H9 (cell line): ENCODE measurements around the gene SACM1L. TPM values are rescaled to one million over a fixed set of nuclear protein-coding genes. Genes with fewer than 3 reads are reported as not detected.

ENCODE experiments used
- DNase-seq: peaks from one replicate; pipeline ENCODE4 v3.0.0-alpha.2; 2017
- H2AFZ ChIP-seq: one replicate; pipeline ENCODE4 v1.6.1; 2013; ENCODE audit warnings: mild to moderate bottlenecking, low read length, control low read depth, moderate library complexity
- H2AK5ac ChIP-seq: 2 replicates; pipeline ENCODE4 v1.6.1; 2013; ENCODE audit warnings: low read length, control low read depth, mixed read lengths; ENCODE audit not compliant: insufficient read length
- H2BK120ac ChIP-seq: one replicate; pipeline ENCODE4 v1.6.1; 2013; ENCODE audit warnings: low read depth, mild to moderate bottlenecking, low read length, control low read depth, inconsistent platforms; ENCODE audit not compliant: poor library complexity, severe bottlenecking
- H2BK12ac ChIP-seq: 2 replicates; pipeline ENCODE4 v1.6.1; 2013; ENCODE audit warnings: low read length, control low read depth, mixed read lengths, low read depth; ENCODE audit not compliant: insufficient read length
- H2BK15ac ChIP-seq: 2 replicates; pipeline ENCODE4 v1.6.1; 2013; ENCODE audit warnings: low read depth, low read length, control low read depth
- H2BK20ac ChIP-seq: one replicate; pipeline ENCODE4 v1.6.1; 2013; ENCODE audit warnings: low read depth, mild to moderate bottlenecking, low read length, control low read depth, inconsistent platforms; ENCODE audit not compliant: poor library complexity, severe bottlenecking
- H2BK5ac ChIP-seq: 2 replicates; pipeline ENCODE4 v1.6.1; 2013; ENCODE audit warnings: low read length, control low read depth, mixed read lengths; ENCODE audit not compliant: insufficient read length
- H3K14ac ChIP-seq: 2 replicates; pipeline ENCODE4 v1.6.1; 2013; ENCODE audit warnings: low read length, control low read depth; ENCODE audit not compliant: insufficient read depth
- H3K18ac ChIP-seq: 2 replicates; pipeline ENCODE4 v1.6.1; 2013; ENCODE audit warnings: low read depth, mild to moderate bottlenecking, mixed read lengths, low read length, control low read depth; ENCODE audit not compliant: insufficient read length
- H3K23ac ChIP-seq: 2 replicates; pipeline ENCODE4 v1.6.1; 2013; ENCODE audit warnings: low read length, control low read depth, mixed read lengths, low read depth; ENCODE audit not compliant: insufficient read length
- H3K23me2 ChIP-seq: 2 replicates; pipeline ENCODE4 v1.6.1; 2013; ENCODE audit warnings: low read depth, mild to moderate bottlenecking, mixed read lengths, low read length, control low read depth; ENCODE audit not compliant: insufficient read length, poor library complexity, severe bottlenecking
- H3K27ac ChIP-seq: 2 replicates; pipeline ENCODE4 v1.5.1; 2013; ENCODE audit warnings: low read length, control low read depth, mixed read lengths, low read depth; ENCODE audit not compliant: insufficient read length
- H3K27me3 ChIP-seq: 2 replicates; pipeline ENCODE4 v1.6.1; 2013; ENCODE audit warnings: low read length, control low read depth, inconsistent platforms; ENCODE audit not compliant: insufficient read depth
- H3K4ac ChIP-seq: 2 replicates; pipeline ENCODE4 v1.6.1; 2013; ENCODE audit warnings: low read depth, mild to moderate bottlenecking, control low read depth, inconsistent platforms, low read length, moderate library complexity
- H3K4me1 ChIP-seq: 2 replicates; pipeline ENCODE4 v1.6.1; 2013; ENCODE audit warnings: low read length, control low read depth, inconsistent platforms; ENCODE audit not compliant: insufficient read depth
- H3K4me2 ChIP-seq: 2 replicates; pipeline ENCODE4 v1.6.1; 2013; ENCODE audit warnings: low read length, control low read depth, mixed read lengths; ENCODE audit not compliant: insufficient read length, insufficient read depth
- H3K56ac ChIP-seq: 2 replicates; pipeline ENCODE4 v1.6.1; 2013; ENCODE audit warnings: low read depth, mild to moderate bottlenecking, mixed read lengths, low read length, control low read depth; ENCODE audit not compliant: insufficient read length
- H3K79me1 ChIP-seq: 2 replicates; pipeline ENCODE4 v1.6.1; 2013; ENCODE audit warnings: low read depth, mild to moderate bottlenecking, moderate library complexity, low read length, control low read depth, inconsistent platforms; ENCODE audit not compliant: insufficient read depth, poor library complexity, severe bottlenecking
- H3K79me2 ChIP-seq: 2 replicates; pipeline ENCODE4 v1.6.1; 2013; ENCODE audit warnings: low read length, control low read depth, inconsistent platforms; ENCODE audit not compliant: insufficient read depth
- H3K9ac ChIP-seq: 2 replicates; pipeline ENCODE4 v1.6.1; 2013; ENCODE audit warnings: low read length, control low read depth, mixed read lengths; ENCODE audit not compliant: insufficient read length; ENCODE audit errors: extremely low read depth
- H3K9me3 ChIP-seq: one replicate; pipeline ENCODE4 v1.6.1; 2013; ENCODE audit warnings: low read depth, low read length, inconsistent platforms; ENCODE audit not compliant: control insufficient read depth
- H3T11ph ChIP-seq: one replicate; pipeline ENCODE4 v1.6.1; 2013; ENCODE audit warnings: mild to moderate bottlenecking, low read length, control low read depth, inconsistent platforms
- H4K20me1 ChIP-seq: one replicate; pipeline ENCODE4 v1.6.1; 2013; ENCODE audit not compliant: control insufficient read depth, insufficient read length, insufficient read depth
- H4K5ac ChIP-seq: 2 replicates; pipeline ENCODE4 v1.6.1; 2013; ENCODE audit warnings: low read depth, mild to moderate bottlenecking, mixed read lengths, low read length, control low read depth; ENCODE audit not compliant: insufficient read length
- H4K8ac ChIP-seq: replicated peaks from 2 replicates; pipeline ENCODE4 v1.6.1; 2013; ENCODE audit warnings: low read length, control low read depth, mixed read lengths, low read depth; ENCODE audit not compliant: insufficient read length
- H4K91ac ChIP-seq: 2 replicates; pipeline ENCODE4 v1.6.1; 2013; ENCODE audit warnings: low read depth, mild to moderate bottlenecking, moderate library complexity, mixed read lengths, low read length, control low read depth; ENCODE audit not compliant: insufficient read length
- H3K27ac Mint-ChIP-seq, 3 experiments: 2 replicates in 2 of 3; 3 replicates in 1 of 3; pipeline ENCODE4 v1.8.0; 2020 to 2021; ENCODE audit warnings: mixed read lengths in 3 of 3, mild to moderate bottlenecking in 1 of 3, moderate library complexity in 1 of 3
- H3K27me3 Mint-ChIP-seq: 2 replicates; pipeline ENCODE4 v1.8.0; 2021; ENCODE audit warnings: low read depth, mild to moderate bottlenecking, moderate library complexity, mixed read lengths
- H3K36me3 Mint-ChIP-seq, 3 experiments: 2 replicates in 2 of 3; 3 replicates in 1 of 3; pipeline ENCODE4 v1.8.0; 2020 to 2021; ENCODE audit warnings: low read depth in 3 of 3, mixed read lengths in 3 of 3; ENCODE audit not compliant: insufficient read depth in 1 of 3
- H3K4me1 Mint-ChIP-seq, 2 experiments: 2 replicates each; pipeline ENCODE4 v1.8.0; 2020; ENCODE audit warnings: mixed read lengths in 2 of 2
- H3K4me3 Mint-ChIP-seq, 2 experiments: 2 replicates in 1 of 2; 3 replicates in 1 of 2; pipeline ENCODE4 v1.8.0; 2020 to 2021; ENCODE audit warnings: mild to moderate bottlenecking in 2 of 2, mixed read lengths in 2 of 2, moderate library complexity in 1 of 2
- H3K9me3 Mint-ChIP-seq, 2 experiments: 2 replicates in 1 of 2; 3 replicates in 1 of 2; pipeline ENCODE4 v1.8.0; 2020; ENCODE audit warnings: mild to moderate bottlenecking in 2 of 2, mixed read lengths in 2 of 2, moderate library complexity in 1 of 2
- WGBS: extraction: QIAGEN DNeasy Blood & Tissue Kit; methylation state at CpG from one replicate; pipeline ENCODE4 v1.1.7; 2013; ENCODE audit warnings: missing lambda C conversion rate, low lambda C conversion rate, mixed read lengths; ENCODE audit not compliant: insufficient read length; ENCODE audit errors: extremely low coverage; 5-methylcytosine and 5-hydroxymethylcytosine counted together
- total RNA-seq: library from RNA; stranded (reverse); gene quantifications from 2 replicates; pipeline ENCODE4 v1.2.1, GENCODE V29; 2021
- TF ChIP-seq, protein P1 (sequence below): fragments of 200-600 bp; sonication (generic); conservative IDR thresholded peaks from 3 replicates; pipeline ENCODE4 v1.8.0; 2021; ENCODE audit warnings: antibody characterized with exemption, mild to moderate bottlenecking

The SACM1L gene
- total RNA-seq, 1 experiment from 2014 or later, result 52.8 TPM

- Histone ChIP-seq H3K23ac (no peak overlapping the region), H4K8ac (no peak overlapping the region), H3K14ac (no peak overlapping the region), H3K4me1 (no peaks in the 10 kb centered on the region), H3K4me2 (no peak overlapping the region), H2BK12ac (no peak overlapping the region), H3K79me1 (no peaks in the 10 kb centered on the region), H3K9ac (no peak overlapping the region), H2AK5ac (no peak overlapping the region), H3K56ac (no peak overlapping the region), H2AFZ (no peak overlapping the region), H2BK15ac (no peak overlapping the region), H3K79me2 (no peaks in the 10 kb centered on the region), H3T11ph (no peak overlapping the region), H3K27ac (no peak overlapping the region), H3K18ac (no peak overlapping the region), H3K23me2 (no peaks in the 10 kb centered on the region), H2BK120ac (no peak overlapping the region), H3K4ac (no peak overlapping the region), H2BK20ac (no peak overlapping the region), H3K27me3 (no peaks in the 10 kb centered on the region), H2BK5ac (no peak overlapping the region), H4K5ac (no peak overlapping the region), H4K91ac (no peak overlapping the region), H3K9me3 (no peaks in the 10 kb centered on the region), H4K20me1 (no peaks in the 10 kb centered on the region)
- Mint-ChIP-seq H3K36me3 (peaks cover 9 to 48% (median 42%) of the 10 kb centered on the region in 3 experiments; a peak in 6 of 7 replicates), H3K27me3 (no peaks in the 10 kb centered on the region), H3K4me1 (peaks cover 5 to 11% of the 10 kb centered on the region in 2 experiments; a peak in 2 of 4 replicates), H3K9me3 (no peaks in the 10 kb centered on the region), H3K27ac (peak overlapping the region in 2 of 3 experiments; percentile 46 to 83; a peak in 2 of 7 replicates), H3K4me3 (no peak overlapping the region)
- no peak for DNase-seq
- TF ChIP-seq, protein P1, sequence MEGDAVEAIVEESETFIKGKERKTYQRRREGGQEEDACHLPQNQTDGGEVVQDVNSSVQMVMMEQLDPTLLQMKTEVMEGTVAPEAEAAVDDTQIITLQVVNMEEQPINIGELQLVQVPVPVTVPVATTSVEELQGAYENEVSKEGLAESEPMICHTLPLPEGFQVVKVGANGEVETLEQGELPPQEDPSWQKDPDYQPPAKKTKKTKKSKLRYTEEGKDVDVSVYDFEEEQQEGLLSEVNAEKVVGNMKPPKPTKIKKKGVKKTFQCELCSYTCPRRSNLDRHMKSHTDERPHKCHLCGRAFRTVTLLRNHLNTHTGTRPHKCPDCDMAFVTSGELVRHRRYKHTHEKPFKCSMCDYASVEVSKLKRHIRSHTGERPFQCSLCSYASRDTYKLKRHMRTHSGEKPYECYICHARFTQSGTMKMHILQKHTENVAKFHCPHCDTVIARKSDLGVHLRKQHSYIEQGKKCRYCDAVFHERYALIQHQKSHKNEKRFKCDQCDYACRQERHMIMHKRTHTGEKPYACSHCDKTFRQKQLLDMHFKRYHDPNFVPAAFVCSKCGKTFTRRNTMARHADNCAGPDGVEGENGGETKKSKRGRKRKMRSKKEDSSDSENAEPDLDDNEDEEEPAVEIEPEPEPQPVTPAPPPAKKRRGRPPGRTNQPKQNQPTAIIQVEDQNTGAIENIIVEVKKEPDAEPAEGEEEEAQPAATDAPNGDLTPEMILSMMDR, result no peak
- no CpG with 5 or more reads among the region's 8 CpGs for WGBS
Observed at GRCh38 chr3:45666757-45667431, 22.3 kb upstream of the SACM1L start.
